ENCODE results near the gene GJA3.

DNA sequence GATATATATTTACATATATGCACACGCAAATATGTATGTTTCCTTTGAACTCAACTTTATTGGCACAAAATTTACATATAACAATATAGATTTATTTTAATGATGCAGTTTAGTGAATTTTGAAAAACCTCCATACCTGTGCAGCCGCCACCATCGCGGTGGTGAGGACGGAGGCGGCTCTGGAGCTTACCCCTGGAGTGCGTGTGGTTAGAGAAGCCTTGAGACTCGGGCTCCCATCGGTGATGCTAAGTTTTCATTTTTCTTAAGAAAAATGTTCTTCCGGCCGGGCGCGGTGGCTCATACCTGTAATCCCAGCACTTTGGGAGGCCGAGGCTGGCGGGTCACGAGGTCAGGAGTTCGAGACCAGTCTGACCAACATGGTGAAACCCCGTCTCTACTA, 31.8 kb downstream of the GJA3 start:
- TF ChIP-seq CTCF (IDR thresholded peaks at IDR 0.05) (no peak), POLR2A (IDR thresholded peaks at IDR 0.05) (no peak)
